Trophoblast cell (in vitro differentiated cells and primary cell): Measurements from ENCODE around the gene PACS2.

Source experiments
- DNase-seq, 2 donors: peaks; one replicate each; pipeline ENCODE4 v3.0.0-alpha.2; 2016
- H2AFZ ChIP-seq: 2 replicates; pipeline ENCODE4 v1.6.1; 2013; ENCODE audit warnings: low read length, moderate library complexity, mild to moderate bottlenecking; ENCODE audit not compliant: insufficient read depth, poor library complexity
- H2AK5ac ChIP-seq: 2 replicates; pipeline ENCODE4 v1.6.1; 2013; ENCODE audit warnings: mild to moderate bottlenecking, low read length
- H2BK120ac ChIP-seq: 2 replicates; pipeline ENCODE4 v1.6.1; 2013; ENCODE audit warnings: low read length, mild to moderate bottlenecking, moderate library complexity; ENCODE audit not compliant: insufficient read depth, poor library complexity
- H2BK12ac ChIP-seq: 2 replicates; pipeline ENCODE4 v1.6.1; 2013; ENCODE audit warnings: mild to moderate bottlenecking, low read length, moderate library complexity
- H2BK5ac ChIP-seq: 2 replicates; pipeline ENCODE4 v1.6.1; 2013; ENCODE audit warnings: low read length, low read depth, moderate library complexity, mild to moderate bottlenecking; ENCODE audit not compliant: poor library complexity
- H3K14ac ChIP-seq: 2 replicates; pipeline ENCODE4 v1.6.1; 2013; ENCODE audit warnings: mild to moderate bottlenecking, low read length
- H3K18ac ChIP-seq: 2 replicates; pipeline ENCODE4 v1.6.1; 2013; ENCODE audit warnings: mild to moderate bottlenecking, low read length
- H3K23ac ChIP-seq: 2 replicates; pipeline ENCODE4 v1.6.1; 2013; ENCODE audit warnings: low read length
- H3K27ac ChIP-seq: 2 replicates; pipeline ENCODE4 v1.5.1; 2013; ENCODE audit warnings: low read depth, mild to moderate bottlenecking, inconsistent platforms, low read length, moderate library complexity
- H3K27me3 ChIP-seq: 2 replicates; pipeline ENCODE4 v1.6.1; 2013; ENCODE audit warnings: inconsistent platforms, mild to moderate bottlenecking, low read length, moderate library complexity; ENCODE audit not compliant: insufficient read depth
- H3K36me3 ChIP-seq, 2 experiments: 1 replicate in 1 of 2; 2 replicates in 1 of 2; pipeline ENCODE4 v1.6.1; 2013; ENCODE audit warnings: low read length in 2 of 2, mild to moderate bottlenecking in 2 of 2, moderate library complexity in 1 of 2; ENCODE audit not compliant: insufficient read depth in 2 of 2, control insufficient read depth in 1 of 2
- H3K4ac ChIP-seq: 2 replicates; pipeline ENCODE4 v1.6.1; 2013; ENCODE audit warnings: low read depth, mild to moderate bottlenecking, low read length, moderate library complexity
- H3K4me1 ChIP-seq, 2 experiments: 1 replicate in 1 of 2; 2 replicates in 1 of 2; pipeline ENCODE4 v1.6.1; 2013; ENCODE audit warnings: low read length in 2 of 2, mild to moderate bottlenecking in 2 of 2, moderate library complexity in 1 of 2; ENCODE audit not compliant: insufficient read depth in 2 of 2, control insufficient read depth in 1 of 2
- H3K4me2 ChIP-seq: 2 replicates; pipeline ENCODE4 v1.6.1; 2013; ENCODE audit warnings: inconsistent platforms, mild to moderate bottlenecking, low read length, moderate library complexity
- H3K4me3 ChIP-seq: 2 replicates; pipeline ENCODE4 v1.5.1; 2013; ENCODE audit warnings: mild to moderate bottlenecking, low read depth, low read length, inconsistent platforms
- H3K79me1 ChIP-seq: one replicate; pipeline ENCODE4 v1.6.1; 2013; ENCODE audit warnings: low read length
- H3K79me2 ChIP-seq: 2 replicates; pipeline ENCODE4 v1.6.1; 2013; ENCODE audit warnings: low read length, mild to moderate bottlenecking; ENCODE audit not compliant: control insufficient read depth, insufficient read depth, poor library complexity
- H3K9ac ChIP-seq: 2 replicates; pipeline ENCODE4 v1.6.1; 2013; ENCODE audit warnings: mild to moderate bottlenecking, low read length
- H3K9me3 ChIP-seq: 2 replicates; pipeline ENCODE4 v1.6.1; 2013; ENCODE audit warnings: low read depth, mild to moderate bottlenecking, control low read depth, inconsistent platforms, low read length; ENCODE audit not compliant: insufficient read depth
- H4K12ac ChIP-seq: 2 replicates; pipeline ENCODE4 v1.6.1; 2013; ENCODE audit warnings: low read depth, mild to moderate bottlenecking, low read length, moderate library complexity
- H4K8ac ChIP-seq: 2 replicates; pipeline ENCODE4 v1.6.1; 2013; ENCODE audit warnings: low read depth, mild to moderate bottlenecking, low read length, moderate library complexity
- H4K91ac ChIP-seq: one replicate; pipeline ENCODE4 v1.6.1; 2013; ENCODE audit warnings: low read depth, mild to moderate bottlenecking, low read length, moderate library complexity
- WGBS: extraction: QIAGEN DNeasy Blood & Tissue Kit; methylation state at CpG from one replicate; pipeline ENCODE4 v1.1.7; 2013; ENCODE audit warnings: missing lambda C conversion rate; ENCODE audit not compliant: insufficient read length, insufficient coverage; ENCODE audit errors: extremely low coverage; 5-methylcytosine and 5-hydroxymethylcytosine counted together

The PACS2 gene

DNA sequence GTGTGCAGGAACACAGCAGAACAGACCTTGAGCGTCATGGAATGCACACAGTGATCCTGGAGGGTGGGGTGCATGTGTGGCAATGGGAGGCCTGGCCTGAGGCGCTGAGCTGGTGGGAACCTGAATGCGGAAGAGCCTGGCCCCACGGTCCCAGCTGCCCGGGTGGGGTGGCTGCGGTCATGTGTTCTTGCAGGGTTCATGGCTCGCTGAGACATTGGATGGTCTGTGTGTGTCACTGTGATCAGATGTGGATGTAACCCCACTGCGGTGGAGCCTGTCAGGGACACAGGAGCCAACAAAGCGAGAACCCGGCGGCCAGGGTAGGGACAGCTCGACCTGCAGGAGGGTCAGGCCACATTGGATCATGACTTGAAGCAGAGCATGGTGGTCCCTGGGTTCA, 128.3 kb downstream of the PACS2 start:
- Histone ChIP-seq H3K18ac (no peak overlapping the region), H3K4me2 (no peak overlapping the region), H4K12ac (no peak overlapping the region), H4K8ac (no peak overlapping the region), H3K9me3 (peaks cover 6% of the 10 kb centered on the region), H3K4me1 (peaks cover 0 to 7% of the 10 kb centered on the region in 2 experiments), H3K14ac (no peak overlapping the region), H3K4me3 (peak overlapping the region; percentile 49), H3K9ac (no peak overlapping the region), H3K79me1 (no peaks in the 10 kb centered on the region), H2BK12ac (no peak overlapping the region), H3K79me2 (peaks cover 2% of the 10 kb centered on the region), H2AFZ (no peak overlapping the region), H2BK120ac (no peak overlapping the region), H3K23ac (no peak overlapping the region), H3K27me3 (no peaks in the 10 kb centered on the region), H3K36me3 (peaks cover 48 to 49% of the 10 kb centered on the region in 2 experiments), H2AK5ac (no peak overlapping the region), H4K91ac (no peak overlapping the region), H3K27ac (no peak overlapping the region), H3K4ac (no peak overlapping the region), H2BK5ac (no peak overlapping the region)
- WGBS = no CpG with 5 or more reads among the region's 12 CpGs
- DNase-seq = no peak

DNA sequence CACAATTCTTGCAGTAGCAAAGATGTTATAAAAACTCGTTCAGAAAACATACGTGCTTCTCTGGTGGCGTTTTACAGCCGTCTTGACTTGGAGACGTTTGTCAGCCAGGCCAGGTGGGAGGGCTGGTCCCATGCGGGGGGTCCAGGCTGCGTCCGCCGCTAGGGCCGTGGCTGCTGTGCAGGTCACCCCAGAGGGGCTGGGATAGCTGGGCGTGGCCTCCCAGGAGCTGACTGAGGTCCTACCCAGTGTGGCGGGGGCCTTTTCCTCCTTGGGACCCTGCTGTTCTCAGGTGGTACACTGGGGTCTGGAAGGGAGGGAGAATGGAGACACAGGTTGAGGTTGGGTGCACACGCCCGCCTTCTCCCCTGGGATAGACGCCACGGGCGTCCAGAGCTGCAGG, 130.3 kb downstream of the PACS2 start:
- no peak overlapping the region for H2BK5ac ChIP-seq
- H2BK12ac ChIP-seq = no peak overlapping the region
- WGBS = no CpG with 5 or more reads among the region's 17 CpGs
- no peak overlapping the region for H3K14ac ChIP-seq
- no peak overlapping the region for H3K9ac ChIP-seq
- no peak overlapping the region for H2BK120ac ChIP-seq
- H3K4me1 ChIP-seq = peaks cover 0 to 7% of the 10 kb centered on the region in 2 experiments
- H4K91ac ChIP-seq = no peak overlapping the region
- H3K4ac ChIP-seq = no peak overlapping the region
- H3K18ac ChIP-seq = no peak overlapping the region
- no peak overlapping the region for H2AK5ac ChIP-seq
- DNase-seq = no peak
- H3K79me1 ChIP-seq = no peaks in the 10 kb centered on the region
- no peak overlapping the region for H3K4me2 ChIP-seq
- no peak overlapping the region for H3K27ac ChIP-seq
- H3K79me2 ChIP-seq = no peaks in the 10 kb centered on the region
- H3K23ac ChIP-seq = no peak overlapping the region
- H3K27me3 ChIP-seq = no peaks in the 10 kb centered on the region
- peaks cover 6% of the 10 kb centered on the region for H3K9me3 ChIP-seq
- no peak overlapping the region for H4K8ac ChIP-seq
- no peak overlapping the region for H4K12ac ChIP-seq
- H2AFZ ChIP-seq = no peak overlapping the region
- peaks cover 49 to 50% of the 10 kb centered on the region in 2 experiments for H3K36me3 ChIP-seq
- no peak overlapping the region for H3K4me3 ChIP-seq

DNA sequence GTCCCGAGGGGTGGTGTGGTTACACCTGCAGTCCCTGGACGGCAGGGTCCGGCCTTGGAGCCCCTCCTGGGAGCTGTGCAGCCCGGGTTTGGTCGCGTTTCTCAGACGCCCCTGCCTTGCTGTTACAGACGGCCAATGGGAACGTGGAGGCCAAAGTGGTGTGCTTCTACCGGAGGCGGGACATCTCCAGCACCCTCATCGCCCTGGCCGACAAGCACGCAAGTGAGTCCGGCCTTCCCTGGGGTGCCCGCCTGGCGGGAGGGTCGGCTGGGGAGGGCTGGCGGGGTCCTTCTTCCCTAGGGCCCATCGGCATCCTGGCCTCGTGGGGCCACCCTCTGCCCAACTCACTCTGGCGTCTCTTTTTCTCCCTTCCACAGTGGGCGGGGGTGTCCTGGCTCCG, 130.7 kb downstream of the PACS2 start:
- peaks cover 6% of the 10 kb centered on the region for H3K9me3 ChIP-seq
- no peak overlapping the region for H2AK5ac ChIP-seq
- no peak overlapping the region for H3K4me3 ChIP-seq
- H3K36me3 ChIP-seq = peaks cover 53 to 54% of the 10 kb centered on the region in 2 experiments
- no peak overlapping the region for H2BK12ac ChIP-seq
- H3K79me1 ChIP-seq = no peaks in the 10 kb centered on the region
- no peak overlapping the region for H4K12ac ChIP-seq
- H4K8ac ChIP-seq = no peak overlapping the region
- H2BK5ac ChIP-seq = no peak overlapping the region
- H3K23ac ChIP-seq = no peak overlapping the region
- no peak overlapping the region for H2BK120ac ChIP-seq
- no peak overlapping the region for H2AFZ ChIP-seq
- no peak overlapping the region for H3K4ac ChIP-seq
- H3K18ac ChIP-seq = no peak overlapping the region
- H3K79me2 ChIP-seq = no peaks in the 10 kb centered on the region
- no peaks in the 10 kb centered on the region for H3K27me3 ChIP-seq
- DNase-seq = no peak
- no peak overlapping the region for H3K9ac ChIP-seq
- peaks cover 0 to 7% of the 10 kb centered on the region in 2 experiments for H3K4me1 ChIP-seq
- H3K27ac ChIP-seq = no peak overlapping the region
- no peak overlapping the region for H3K4me2 ChIP-seq
- H4K91ac ChIP-seq = no peak overlapping the region
- H3K14ac ChIP-seq = no peak overlapping the region
- no CpG with 5 or more reads among the region's 24 CpGs for WGBS

DNA sequence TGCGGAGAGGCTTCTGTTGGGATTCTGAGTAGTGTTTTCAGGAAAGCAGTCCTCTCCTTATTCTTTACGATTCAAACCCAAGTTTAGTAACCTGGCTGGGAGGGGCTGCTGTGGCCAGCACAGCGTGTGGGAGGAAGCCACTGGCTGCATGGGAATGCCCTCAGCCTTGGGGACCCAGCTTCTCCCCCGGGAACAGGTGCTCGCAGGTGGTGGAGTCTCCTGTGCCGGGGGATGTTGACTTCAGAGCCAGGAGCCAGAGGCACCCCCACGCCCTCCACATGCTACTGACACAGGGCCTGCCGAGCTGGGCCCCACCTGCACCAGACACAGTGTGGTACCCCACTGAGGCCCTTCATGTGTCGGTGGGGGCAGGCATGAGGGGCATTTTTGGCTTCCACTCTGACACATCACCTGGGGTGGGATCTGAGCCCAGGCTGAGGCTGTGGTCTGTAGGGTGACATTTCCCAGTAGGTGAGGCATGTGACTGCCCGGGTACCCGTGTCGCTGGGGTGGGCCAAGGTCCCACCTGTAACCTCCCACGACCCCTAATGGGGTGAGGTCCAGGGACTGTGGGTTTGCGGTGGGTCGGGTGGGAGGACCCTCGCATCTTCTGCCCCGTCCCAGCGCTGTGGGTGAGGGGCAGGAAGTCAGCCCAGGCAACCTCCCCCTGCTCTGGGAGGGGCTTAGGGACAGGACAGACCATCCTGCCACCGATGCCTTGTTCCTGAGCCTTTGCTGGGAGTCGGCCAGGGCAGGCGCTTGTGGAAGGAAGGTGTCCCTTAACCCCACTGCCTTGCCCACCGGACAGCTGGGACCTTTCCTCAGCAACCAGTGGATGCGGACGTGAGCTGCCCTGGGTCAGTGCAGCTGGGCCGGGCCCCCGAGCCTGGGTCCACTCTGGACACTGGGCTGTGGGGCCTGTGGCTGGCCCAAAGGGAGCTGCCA, 131.6 kb downstream of the PACS2 start:
- Histone ChIP-seq H2AFZ (no peak overlapping the region), H2AK5ac (no peak overlapping the region), H3K4me3 (no peak overlapping the region), H2BK120ac (no peak overlapping the region), H3K79me1 (no peaks in the 10 kb centered on the region), H3K4me1 (peaks cover 0 to 7% of the 10 kb centered on the region in 2 experiments), H4K91ac (no peak overlapping the region), H3K23ac (no peak overlapping the region), H3K18ac (no peak overlapping the region), H3K79me2 (no peaks in the 10 kb centered on the region), H2BK12ac (no peak overlapping the region), H3K9ac (no peak overlapping the region), H3K27me3 (no peaks in the 10 kb centered on the region), H3K36me3 (peaks cover 54 to 57% of the 10 kb centered on the region in 2 experiments), H3K9me3 (peaks cover 8% of the 10 kb centered on the region), H4K8ac (no peak overlapping the region), H3K4ac (peak overlapping the region; percentile 20), H3K4me2 (no peak overlapping the region), H4K12ac (peak overlapping the region; percentile 2), H3K27ac (no peak overlapping the region), H2BK5ac (no peak overlapping the region), H3K14ac (no peak overlapping the region)
- DNase-seq = no peak
- WGBS = no CpG with 5 or more reads among the region's 26 CpGs
